Smooth muscle cell (in vitro differentiated cells): ENCODE data around the gene CD96. TPM values are rescaled to one million over a fixed set of nuclear protein-coding genes. Genes with fewer than 3 reads are reported as not detected.

Experiments used
- DNase-seq: peaks from one replicate; lab custom pipeline; 2025; ENCODE audit not compliant: unreplicated experiment; lab: John Stamatoyannopoulos, UW
- H2AFZ ChIP-seq: fragments of 200-600 bp; sonication (generic); 2 replicates; pipeline ENCODE4 v1.6.0; 2016; ENCODE audit warnings: antibody characterized with exemption, low read depth, mild to moderate bottlenecking
- H3F3A ChIP-seq: fragments of 200-600 bp; sonication (generic); 2 replicates; pipeline ENCODE4 v1.6.0; 2017; ENCODE audit warnings: antibody characterized with exemption, low read depth
- H3K27ac ChIP-seq: fragments of 200-600 bp; sonication (generic); 2 replicates; pipeline ENCODE4 v1.5.1; 2016; ENCODE audit warnings: low read depth, mild to moderate bottlenecking
- H3K27me3 ChIP-seq: fragments of 200-600 bp; sonication (generic); 2 replicates; pipeline ENCODE4 v1.6.1; 2016; ENCODE audit warnings: low read depth, mild to moderate bottlenecking
- H3K36me3 ChIP-seq: fragments of 200-600 bp; sonication (generic); 2 replicates; pipeline ENCODE4 v1.5.1; 2016; ENCODE audit warnings: low read depth
- H3K4me1 ChIP-seq: fragments of 200-600 bp; sonication (generic); 2 replicates; pipeline ENCODE4 v1.5.1; 2016; ENCODE audit warnings: low read depth
- H3K4me2 ChIP-seq: fragments of 200-600 bp; sonication (generic); 2 replicates; pipeline ENCODE4 v1.6.0; 2016; ENCODE audit warnings: mild to moderate bottlenecking
- H3K4me3 ChIP-seq: fragments of 200-600 bp; sonication (generic); 2 replicates; pipeline ENCODE4 v1.5.1; 2016; ENCODE audit warnings: mild to moderate bottlenecking
- H3K79me2 ChIP-seq: fragments of 200-600 bp; sonication (generic); 2 replicates; pipeline ENCODE4 v1.6.0; 2016; ENCODE audit warnings: low read depth, mild to moderate bottlenecking
- H3K9ac ChIP-seq: fragments of 200-600 bp; sonication (generic); 2 replicates; pipeline ENCODE4 v1.6.0; 2016; ENCODE audit warnings: low read depth
- H3K9me3 ChIP-seq: fragments of 200-600 bp; sonication (generic); replicated peaks from 2 replicates; pipeline ENCODE4 v1.5.1; 2016; ENCODE audit warnings: low read depth
- H4K20me1 ChIP-seq: fragments of 200-600 bp; sonication (generic); 2 replicates; pipeline ENCODE4 v1.6.0; 2016; ENCODE audit warnings: low read depth
- WGBS: methylation state at CpG from one replicate; pipeline ENCODE4 v1.1.7; 2016; ENCODE audit warnings: low lambda C conversion rate; 5-methylcytosine and 5-hydroxymethylcytosine counted together
- polyA plus RNA-seq: library from polyadenylated mRNA; unstranded; fragments of >200 nt; fragmentation: Nextera tagmentation; extraction: Ambion mirVana; gene quantifications from 2 replicates; pipeline ENCODE4 v1.2.1, GENCODE V29; 2016
- total RNA-seq: library from RNA; depleted of rRNA; stranded (reverse); fragments of >200 nt; gene quantifications from 2 replicates; pipeline ENCODE4 v1.2.3, GENCODE V29; 2014
- TF ChIP-seq, protein P1 (sequence below): fragments of 200-600 bp; sonication (generic); IDR thresholded peaks from 2 replicates; pipeline ENCODE4 v1.5.1; 2017; ENCODE audit warnings: borderline replicate concordance, mild to moderate bottlenecking, antibody characterized with exemption; ENCODE audit not compliant: insufficient read depth, poor library complexity, severe bottlenecking

The CD96 gene, protein sequence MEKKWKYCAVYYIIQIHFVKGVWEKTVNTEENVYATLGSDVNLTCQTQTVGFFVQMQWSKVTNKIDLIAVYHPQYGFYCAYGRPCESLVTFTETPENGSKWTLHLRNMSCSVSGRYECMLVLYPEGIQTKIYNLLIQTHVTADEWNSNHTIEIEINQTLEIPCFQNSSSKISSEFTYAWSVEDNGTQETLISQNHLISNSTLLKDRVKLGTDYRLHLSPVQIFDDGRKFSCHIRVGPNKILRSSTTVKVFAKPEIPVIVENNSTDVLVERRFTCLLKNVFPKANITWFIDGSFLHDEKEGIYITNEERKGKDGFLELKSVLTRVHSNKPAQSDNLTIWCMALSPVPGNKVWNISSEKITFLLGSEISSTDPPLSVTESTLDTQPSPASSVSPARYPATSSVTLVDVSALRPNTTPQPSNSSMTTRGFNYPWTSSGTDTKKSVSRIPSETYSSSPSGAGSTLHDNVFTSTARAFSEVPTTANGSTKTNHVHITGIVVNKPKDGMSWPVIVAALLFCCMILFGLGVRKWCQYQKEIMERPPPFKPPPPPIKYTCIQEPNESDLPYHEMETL
- total RNA-seq, result 0.09 TPM in 2 replicates
- polyA plus RNA-seq, result 0.33 and 0.46 TPM in 2 replicates

DNA sequence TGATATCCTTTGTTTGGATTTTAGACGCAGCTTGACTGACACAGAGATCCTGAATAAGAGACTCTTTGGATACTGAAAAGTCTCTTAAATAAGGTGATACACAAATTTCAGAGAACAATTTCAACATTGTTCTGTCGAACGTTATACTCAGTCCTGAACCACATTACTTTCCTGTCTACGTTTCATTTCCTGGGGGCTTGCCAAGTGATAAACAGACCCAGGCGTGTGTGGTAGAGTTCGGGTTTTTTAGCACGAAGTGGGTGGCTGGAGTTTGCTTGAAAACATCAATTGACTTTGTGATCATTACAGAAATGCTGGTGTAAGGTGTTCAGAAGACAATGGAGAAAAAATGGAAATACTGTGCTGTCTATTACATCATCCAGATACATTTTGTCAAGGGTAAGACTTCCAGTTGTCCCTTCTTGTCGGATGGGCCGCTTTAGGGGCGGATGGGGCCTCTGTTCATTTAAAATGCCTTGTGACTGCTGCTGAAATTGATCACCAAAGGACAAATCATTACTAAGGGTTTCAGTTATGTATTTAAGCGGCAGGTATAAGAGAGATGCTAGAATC is at the start of gene CD96:
Gene CD96, plus strand, starts transcription at position 287 of the 573 bp plus-strand sequence. Its CDS starts 52 bp downstream, at position 339.
- H3K9ac ChIP-seq, result no peak within 1 kb of the TSS
- 72% methylated on average over 11 of the region's 11 CpGs for WGBS
- TF ChIP-seq, protein P1, sequence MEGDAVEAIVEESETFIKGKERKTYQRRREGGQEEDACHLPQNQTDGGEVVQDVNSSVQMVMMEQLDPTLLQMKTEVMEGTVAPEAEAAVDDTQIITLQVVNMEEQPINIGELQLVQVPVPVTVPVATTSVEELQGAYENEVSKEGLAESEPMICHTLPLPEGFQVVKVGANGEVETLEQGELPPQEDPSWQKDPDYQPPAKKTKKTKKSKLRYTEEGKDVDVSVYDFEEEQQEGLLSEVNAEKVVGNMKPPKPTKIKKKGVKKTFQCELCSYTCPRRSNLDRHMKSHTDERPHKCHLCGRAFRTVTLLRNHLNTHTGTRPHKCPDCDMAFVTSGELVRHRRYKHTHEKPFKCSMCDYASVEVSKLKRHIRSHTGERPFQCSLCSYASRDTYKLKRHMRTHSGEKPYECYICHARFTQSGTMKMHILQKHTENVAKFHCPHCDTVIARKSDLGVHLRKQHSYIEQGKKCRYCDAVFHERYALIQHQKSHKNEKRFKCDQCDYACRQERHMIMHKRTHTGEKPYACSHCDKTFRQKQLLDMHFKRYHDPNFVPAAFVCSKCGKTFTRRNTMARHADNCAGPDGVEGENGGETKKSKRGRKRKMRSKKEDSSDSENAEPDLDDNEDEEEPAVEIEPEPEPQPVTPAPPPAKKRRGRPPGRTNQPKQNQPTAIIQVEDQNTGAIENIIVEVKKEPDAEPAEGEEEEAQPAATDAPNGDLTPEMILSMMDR, result no peak
- no peaks in the 10 kb centered on the region for H3K36me3 ChIP-seq
- H3K9me3 ChIP-seq, result no peaks in the 10 kb centered on the region
- H3K4me1 ChIP-seq, result peaks cover 8% of the 10 kb centered on the region
- H3K4me2 ChIP-seq, result no peak within 1 kb of the TSS
- no peak for DNase-seq
- no peak within 1 kb of the TSS for H3K4me3 ChIP-seq
- H4K20me1 ChIP-seq, result no peaks in the 10 kb centered on the region
- H3K27ac ChIP-seq, result no peak within 1 kb of the TSS
- H3F3A ChIP-seq, result peaks cover 13% of the 10 kb centered on the region
- peak within 1 kb of the TSS; percentile 63 for H2AFZ ChIP-seq
- H3K79me2 ChIP-seq, result no peaks in the 10 kb centered on the region
- H3K27me3 ChIP-seq, result no peaks in the 10 kb centered on the region

DNA sequence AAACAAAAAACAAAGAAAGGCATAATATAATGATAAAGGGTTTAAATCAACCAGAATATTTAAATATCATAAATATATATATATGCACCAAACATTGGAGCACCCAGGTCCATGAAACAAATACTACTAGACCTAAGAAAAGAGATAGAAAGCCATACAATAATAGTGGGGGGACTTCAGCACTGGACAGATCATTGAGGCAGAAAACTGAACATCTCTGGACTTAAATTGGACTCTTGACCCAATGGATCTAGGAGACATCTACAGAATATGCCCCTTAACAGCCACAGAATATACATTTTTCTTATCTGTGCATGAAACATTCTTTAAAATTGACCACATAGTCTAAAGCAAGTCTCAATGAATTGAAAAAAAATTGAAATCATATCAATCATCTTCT is 48.7 kb upstream of the CD96 start:
- no peak for DNase-seq
- H2AFZ ChIP-seq, result no peak overlapping the region
- H3K27ac ChIP-seq, result no peak overlapping the region
- H3K79me2 ChIP-seq, result no peaks in the 10 kb centered on the region
- H3K4me1 ChIP-seq, result no peaks in the 10 kb centered on the region
- H3K4me2 ChIP-seq, result no peak overlapping the region
- TF ChIP-seq, protein P1, result no peak
- no peaks in the 10 kb centered on the region for H3K36me3 ChIP-seq
- H4K20me1 ChIP-seq, result no peaks in the 10 kb centered on the region
- H3K9me3 ChIP-seq, result no peaks in the 10 kb centered on the region
- H3K9ac ChIP-seq, result no peak overlapping the region
- no peak overlapping the region for H3K4me3 ChIP-seq
- no peaks in the 10 kb centered on the region for H3K27me3 ChIP-seq
- H3F3A ChIP-seq, result no peaks in the 10 kb centered on the region

DNA sequence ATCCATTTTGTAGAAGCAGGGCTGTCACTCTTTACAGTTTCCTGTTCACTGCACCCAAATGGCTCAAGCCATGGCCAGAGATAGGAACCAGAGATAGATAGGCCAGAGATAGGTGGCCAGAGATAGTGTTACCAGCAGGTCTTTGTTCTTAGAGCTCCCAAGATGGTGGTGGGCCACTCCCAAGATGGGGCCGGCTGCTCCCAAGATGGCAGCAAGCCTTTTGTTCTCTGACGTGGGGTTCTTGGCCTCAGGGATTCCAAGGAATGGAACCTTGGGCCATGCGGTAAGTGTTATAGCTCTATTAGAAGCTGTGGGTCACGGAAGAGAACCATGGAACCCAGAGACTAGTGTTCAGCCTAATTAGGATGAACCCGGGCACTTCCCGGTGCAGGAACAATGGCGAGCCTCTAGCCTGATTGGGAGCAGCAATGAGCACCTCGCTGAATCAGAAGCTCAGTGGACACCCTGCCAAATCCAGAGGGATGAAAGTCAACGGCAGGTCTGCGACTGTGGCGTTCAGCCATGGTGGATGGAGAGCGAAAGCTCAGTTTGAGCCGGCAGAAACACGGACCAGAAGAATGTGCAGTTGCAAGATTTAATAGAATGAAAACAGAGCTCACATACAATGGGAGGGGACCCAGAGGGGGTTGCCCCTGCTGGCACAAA is 45.0 kb upstream of the CD96 start:
- Histone ChIP-seq H4K20me1 (no peaks in the 10 kb centered on the region), H3K27me3 (no peaks in the 10 kb centered on the region), H2AFZ (no peak overlapping the region), H3K36me3 (no peaks in the 10 kb centered on the region), H3K4me1 (no peaks in the 10 kb centered on the region), H3K4me3 (no peak overlapping the region), H3K9ac (no peak overlapping the region), H3F3A (no peaks in the 10 kb centered on the region), H3K9me3 (no peaks in the 10 kb centered on the region), H3K79me2 (no peaks in the 10 kb centered on the region), H3K4me2 (no peak overlapping the region), H3K27ac (no peak overlapping the region)
- TF ChIP-seq, protein P1, result no peak
- no peak for DNase-seq
- WGBS, result 90% methylated on average over 14 of the region's 14 CpGs
